HEK293T (cell line): ENCODE data around the gene ADSS2.
A peak's percentile ranks its signal among the peaks of the same experiment; 100 is the strongest.

Experiments used
- CTCF ChIA-PET: fragments of 350-600 bp; formaldehyde crosslinking; extraction: SDS; loops from one replicate; lab custom pipeline; 2021; ENCODE audit warnings: antibody characterized with exemption, inconsistent platforms; lab: Yijun Ruan, JAX
- POLR2A ChIA-PET: fragments of 350-600 bp; formaldehyde crosslinking; extraction: SDS; loops from one replicate; lab custom pipeline; 2020; ENCODE audit warnings: antibody characterized with exemption, inconsistent platforms; lab: Yijun Ruan, JAX
- DNase-seq: peaks from one replicate; pipeline ENCODE4 v3.0.0; 2012; ENCODE audit warnings: mixed read lengths; ENCODE audit errors: extremely low spot score
- ARNT ChIP-seq: fragments of 450-650 bp; IDR thresholded peaks from 2 replicates; pipeline ENCODE4 v1.6.1; 2017; ENCODE audit warnings: mild to moderate bottlenecking
- BHLHE40 ChIP-seq: fragments of 450-650 bp; IDR thresholded peaks from 2 replicates; pipeline ENCODE4 v1.6.1; 2016; ENCODE audit warnings: mild to moderate bottlenecking, moderate library complexity, borderline replicate concordance
- CTBP1 ChIP-seq: fragments of 450-650 bp; IDR thresholded peaks from 2 replicates; pipeline ENCODE4 v1.6.1; 2016; ENCODE audit warnings: borderline replicate concordance
- ELF4 ChIP-seq: fragments of 450-650 bp; IDR thresholded peaks from 2 replicates; pipeline ENCODE4 v1.6.1; 2017; ENCODE audit warnings: antibody characterized with exemption
- FOXA1 ChIP-seq: fragments of 450-650 bp; IDR thresholded peaks from 2 replicates; pipeline ENCODE4 v1.6.1; 2016; ENCODE audit warnings: mild to moderate bottlenecking
- FOXK2 ChIP-seq: fragments of 450-650 bp; IDR thresholded peaks from 2 replicates; pipeline ENCODE4 v1.6.1; 2016; ENCODE audit warnings: mild to moderate bottlenecking
- FOXM1 ChIP-seq: fragments of 450-650 bp; IDR thresholded peaks from 2 replicates; pipeline ENCODE4 v1.6.1; 2017; ENCODE audit warnings: mild to moderate bottlenecking, borderline replicate concordance
- HDGF ChIP-seq: fragments of 450-650 bp; IDR thresholded peaks from 2 replicates; pipeline ENCODE4 v1.6.1; 2017; ENCODE audit warnings: antibody characterized with exemption, borderline replicate concordance
- L3MBTL2 ChIP-seq: fragments of 450-650 bp; conservative IDR thresholded peaks from 2 replicates; pipeline ENCODE4 v1.6.1; 2016; ENCODE audit warnings: mild to moderate bottlenecking
- LEF1 ChIP-seq: fragments of 450-650 bp; IDR thresholded peaks from 2 replicates; pipeline ENCODE4 v1.6.1; 2017; ENCODE audit warnings: mild to moderate bottlenecking, borderline replicate concordance
- NFRKB ChIP-seq: fragments of 450-650 bp; IDR thresholded peaks from 2 replicates; pipeline ENCODE4 v1.6.1; 2016; ENCODE audit warnings: mild to moderate bottlenecking, moderate library complexity
- PKNOX1 ChIP-seq: fragments of 450-650 bp; IDR thresholded peaks from 2 replicates; pipeline ENCODE4 v1.6.1; 2016
- SP1 ChIP-seq: fragments of 450-650 bp; IDR thresholded peaks from 2 replicates; pipeline ENCODE4 v1.6.1; 2017
- SUZ12 ChIP-seq: fragments of 450-650 bp; IDR thresholded peaks from 2 replicates; pipeline ENCODE4 v1.6.1; 2016; ENCODE audit warnings: mild to moderate bottlenecking
- TARDBP ChIP-seq: fragments of 450-650 bp; IDR thresholded peaks from 2 replicates; pipeline ENCODE4 v1.6.1; 2016
- ZNF384 ChIP-seq: fragments of 450-650 bp; IDR thresholded peaks from 2 replicates; pipeline ENCODE4 v1.6.1; 2016

The ADSS2 gene

GRCh38 chr1:244454412-244454811, 2.7 kb upstream of the ADSS2 start:
- TF ChIP-seq ZNF384 (no peak), SP1 (no peak)
- ChIA-PET CTCF (no interaction called here), POLR2A (no interaction called here)
- no peak for DNase-seq

GRCh38 chr1:244451951-244452795, 464 bp upstream of the ADSS2 start:
- TF ChIP-seq LEF1 (no peak), FOXA1 (no peak), ARNT (no peak), NFRKB (no peak), BHLHE40 (no peak), CTBP1 (no peak), SP1 (no peak), SUZ12 (peak; percentile 84; the same call in 1 of the 2 replicates), ZNF384 (no peak), FOXM1 (no peak), L3MBTL2 (peak; percentile 58), FOXK2 (no peak), HDGF (peak; percentile 81; the same call in 1 of the 2 replicates), ELF4 (peak; percentile 43), TARDBP (no peak), PKNOX1 (peak; percentile 64)
- ChIA-PET POLR2A (interaction anchor here (1.6 kb wide), 1 partner anchor 10 kb away, joined by 5 read pairs; no protein-coding TSS in a partner anchor), CTCF (no interaction called here)
- DNase-seq, result peak; percentile 99

GRCh38 chr1:244450597-244451538, 841 bp downstream of the ADSS2 start:
- DNase-seq, result peak; percentile 35
- ChIA-PET POLR2A (interaction anchor here (0.8 to 1.6 kb wide), 5 partner anchors 8 to 20 kb away, joined by 3 to 10 read pairs (median 4); partner anchors contain the start of gene CATSPERE), CTCF (interaction anchor here (0.6 kb wide), 1 partner anchor 515 kb away, joined by 3 read pairs; no protein-coding TSS in a partner anchor)
- TF ChIP-seq L3MBTL2 (peak; percentile 79), ELF4 (no peak), FOXM1 (peak; percentile 67; the same call in 1 of the 2 replicates)

- POLR2A ChIA-PET, result interaction anchor here (1.1 to 2.4 kb wide), 3 partner anchors 8 to 12 kb away, joined by 4 to 16 read pairs (median 5); partner anchors contain the start of gene CATSPERE
These were observed 1.7 kb downstream of the ADSS2 start for GRCh38 chr1:244449936-244450508.

GRCh38 chr1:244448279-244449036, 3.3 kb downstream of the ADSS2 start:
- ChIA-PET CTCF (interaction anchor here (0.6 kb wide), 1 partner anchor 37 kb away, joined by 3 read pairs; no protein-coding TSS in a partner anchor), POLR2A (interaction anchor here (2.4 kb wide), 1 partner anchor 13 kb away, joined by 16 read pairs; the partner anchor contains the start of gene CATSPERE)

More at GRCh38 chr1:244449936-244450508, 1.7 kb downstream of the ADSS2 start:
- no peak for DNase-seq
- TF ChIP-seq L3MBTL2 (no peak; the same call in 1 of the 2 replicates), FOXM1 (no peak), ZNF384 (no peak), PKNOX1 (no peak; the same call in 1 of the 2 replicates), BHLHE40 (no peak), HDGF (no peak), ARNT (no peak), ELF4 (no peak), SUZ12 (no peak), FOXA1 (no peak), LEF1 (no peak), SP1 (no peak)
- CTCF ChIA-PET, result no interaction called here

More at GRCh38 chr1:244448279-244449036, 3.3 kb downstream of the ADSS2 start:
- no peak for DNase-seq
- TF ChIP-seq HDGF (no peak), CTBP1 (no peak), ELF4 (no peak), ARNT (no peak), ZNF384 (no peak), SP1 (no peak), LEF1 (no peak), FOXM1 (no peak)
